HG02623 (cell line): Measurements from ENCODE around the gene ZKSCAN4.

Experiments used
- ATAC-seq: cut with Tn5 transposase; IDR thresholded peaks from one replicate; pipeline ENCODE4 v1.9.1; 2021; ENCODE audit warnings: moderate library complexity; ENCODE audit not compliant: unreplicated experiment

The ZKSCAN4 gene

DNA sequence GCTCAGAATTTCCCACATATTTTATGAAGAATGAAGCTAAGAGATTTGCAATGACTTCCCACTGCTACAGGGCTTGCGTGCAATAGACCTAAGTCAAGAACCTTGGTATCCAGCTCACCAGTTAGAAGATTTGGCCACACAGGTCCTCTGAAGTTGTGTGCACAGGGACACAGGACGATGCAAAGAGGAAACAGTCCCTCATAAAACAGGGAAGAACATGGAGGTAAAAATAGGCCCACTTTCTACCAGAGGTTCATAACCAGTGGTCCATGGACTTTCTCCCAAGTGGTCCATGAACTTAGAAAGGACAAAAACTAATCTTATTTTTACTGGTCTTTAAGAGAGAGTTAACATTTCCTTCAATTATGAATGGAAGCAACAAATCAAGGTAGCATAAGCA lies 1.3 kb downstream of the ZKSCAN4 start:
- ATAC-seq: no peak

DNA sequence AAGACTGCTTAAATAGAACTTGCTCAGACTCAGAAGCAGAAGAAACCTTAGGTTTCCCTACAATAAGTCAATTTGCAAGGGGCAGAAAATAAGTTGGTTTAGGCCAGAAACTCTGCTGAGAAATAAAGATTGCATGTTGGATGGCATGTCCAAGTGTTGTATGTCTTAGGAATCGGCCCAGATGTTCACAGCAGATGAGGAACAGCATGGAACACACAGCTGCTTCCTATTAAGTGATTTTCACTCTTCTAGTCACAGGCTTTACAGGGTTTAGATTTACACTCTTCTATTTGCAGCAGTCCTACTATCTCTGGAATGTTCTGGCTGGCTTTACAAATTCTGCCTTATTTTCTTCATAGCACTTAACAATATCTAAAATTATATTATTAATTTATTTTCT lies 3.2 kb downstream of the ZKSCAN4 start:
- no peak for ATAC-seq

DNA sequence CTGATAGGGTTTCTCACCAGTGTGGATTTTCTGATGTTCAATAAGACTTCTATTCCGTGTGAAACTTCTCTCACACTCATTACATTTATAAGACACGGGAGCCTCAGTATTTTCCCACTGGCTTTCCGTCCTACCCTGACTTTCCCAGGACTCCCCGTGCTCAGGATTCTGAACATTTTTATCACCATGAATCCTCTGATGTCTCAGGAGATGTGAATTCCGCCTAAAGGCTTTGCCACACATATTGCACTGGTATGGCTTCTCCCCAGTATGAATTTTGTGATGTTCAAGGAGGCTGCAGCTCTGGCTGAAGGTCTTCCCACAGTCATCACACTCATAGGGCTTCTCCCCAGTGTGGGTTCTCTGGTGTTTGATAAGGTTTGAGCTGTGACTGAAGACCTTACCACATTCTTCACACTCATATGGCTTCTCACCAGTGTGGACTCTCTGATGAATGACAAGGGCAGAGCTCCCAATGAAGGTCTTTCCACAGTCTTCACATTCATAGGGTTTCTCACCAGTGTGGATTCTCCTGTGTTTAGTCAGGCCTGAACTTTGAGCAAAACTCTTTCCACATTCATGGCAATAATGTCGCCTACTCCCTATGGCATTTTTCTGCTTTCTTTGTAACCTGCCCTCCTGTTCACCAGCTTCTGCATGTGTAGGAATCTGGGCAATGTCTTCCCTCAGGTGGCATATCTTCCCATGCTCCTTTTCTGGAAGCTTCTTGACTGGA lies 6.7 kb downstream of the ZKSCAN4 start:
- ATAC-seq: no peak

DNA sequence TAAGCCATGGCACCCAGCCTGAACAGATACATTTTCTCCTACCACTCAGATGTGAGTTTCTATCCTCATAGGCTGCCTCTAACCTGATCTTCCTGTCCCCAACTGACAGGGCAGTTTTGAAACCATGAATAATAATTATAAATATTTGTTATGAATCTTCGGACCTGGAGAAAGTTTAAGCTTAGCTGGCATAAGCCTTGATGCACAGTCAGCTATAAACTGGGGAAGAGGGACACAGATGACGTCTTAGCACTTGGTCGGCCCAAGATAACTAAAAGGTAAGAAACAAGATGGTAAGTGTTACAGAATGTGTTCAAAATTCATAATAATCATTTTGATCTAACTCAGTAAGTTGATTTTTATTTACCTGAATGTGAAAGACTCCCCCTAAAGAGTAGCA lies 8.1 kb downstream of the ZKSCAN4 start:
- ATAC-seq: no peak

DNA sequence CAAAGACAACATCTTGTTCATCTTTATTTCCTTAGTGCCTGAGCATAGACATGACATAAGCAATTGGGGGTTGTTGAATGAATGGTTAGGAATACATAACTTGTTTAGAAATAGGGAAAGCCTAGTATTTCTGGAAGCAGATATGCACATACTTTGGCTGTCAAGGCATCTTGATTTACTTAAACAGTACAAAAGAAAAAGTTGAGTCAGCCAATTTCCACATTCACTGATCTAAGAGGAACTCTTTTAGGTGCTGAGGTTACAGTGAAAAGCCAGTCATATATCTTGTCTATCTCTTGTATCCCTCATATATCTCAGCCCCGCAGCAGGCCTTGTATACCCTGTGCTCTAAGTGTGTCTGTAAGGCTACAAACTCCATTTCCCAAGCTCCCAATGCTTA lies 11.6 kb downstream of the ZKSCAN4 start:
- ATAC-seq: no peak

DNA sequence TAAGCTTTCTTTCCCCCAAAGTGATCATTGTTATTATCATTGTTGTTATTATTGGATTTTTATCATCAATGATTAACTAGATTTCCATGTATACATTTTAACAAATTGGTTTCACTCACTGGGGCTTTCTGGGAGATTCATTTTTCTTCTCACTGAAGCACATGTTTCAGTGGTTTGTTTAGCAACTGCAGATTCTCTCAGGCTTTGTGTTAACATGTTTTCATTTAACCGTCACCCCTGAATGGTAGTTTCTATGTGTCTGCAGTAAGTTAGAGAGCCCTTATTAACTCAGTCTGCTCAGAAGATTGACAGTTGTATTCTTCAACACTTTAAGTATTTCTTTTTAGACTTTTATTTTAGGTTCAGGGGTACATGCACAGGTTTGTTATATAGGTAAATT lies 12.4 kb downstream of the ZKSCAN4 start:
- no peak for ATAC-seq

DNA sequence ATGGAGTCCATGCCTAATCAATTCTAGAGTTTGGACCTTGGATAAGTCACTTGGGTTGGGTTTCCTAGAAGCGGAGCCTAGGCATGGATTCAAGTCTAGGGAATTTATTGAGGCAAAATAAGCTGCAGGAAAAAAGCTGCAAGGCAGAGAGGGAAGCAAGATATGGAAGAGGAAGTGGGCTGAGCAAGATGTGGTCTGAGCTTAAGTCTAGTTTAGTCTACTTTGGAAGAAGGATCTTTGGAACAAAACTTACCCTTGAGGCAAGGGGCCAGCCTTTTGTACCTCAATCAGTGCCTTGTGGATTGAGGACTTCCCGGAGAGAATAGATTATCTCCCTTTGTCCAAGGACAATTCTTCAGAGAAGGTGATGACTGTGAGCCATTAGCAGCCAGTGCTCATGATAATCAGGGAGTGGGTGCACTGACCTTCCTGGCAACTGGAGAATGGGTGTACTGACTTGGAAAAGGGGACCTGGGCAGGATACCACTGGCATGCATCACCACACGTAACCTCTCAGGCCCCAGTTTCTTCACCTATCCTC lies 16.1 kb downstream of the ZKSCAN4 start:
- ATAC-seq: no peak

DNA sequence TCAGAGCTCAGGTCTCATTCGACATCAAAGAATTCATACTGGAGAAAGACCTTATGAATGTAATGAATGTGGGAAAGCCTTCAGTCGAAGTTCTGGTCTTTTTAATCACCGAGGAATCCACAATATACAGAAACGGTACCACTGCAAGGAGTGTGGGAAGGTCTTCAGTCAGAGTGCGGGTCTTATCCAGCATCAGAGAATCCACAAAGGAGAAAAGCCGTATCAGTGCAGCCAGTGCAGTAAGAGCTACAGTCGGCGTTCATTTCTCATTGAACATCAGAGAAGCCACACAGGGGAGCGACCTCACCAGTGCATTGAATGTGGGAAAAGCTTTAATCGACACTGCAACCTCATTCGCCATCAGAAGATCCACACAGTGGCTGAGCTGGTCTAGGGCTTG lies 19.3 kb downstream of the ZKSCAN4 start:
- ATAC-seq: no peak

DNA sequence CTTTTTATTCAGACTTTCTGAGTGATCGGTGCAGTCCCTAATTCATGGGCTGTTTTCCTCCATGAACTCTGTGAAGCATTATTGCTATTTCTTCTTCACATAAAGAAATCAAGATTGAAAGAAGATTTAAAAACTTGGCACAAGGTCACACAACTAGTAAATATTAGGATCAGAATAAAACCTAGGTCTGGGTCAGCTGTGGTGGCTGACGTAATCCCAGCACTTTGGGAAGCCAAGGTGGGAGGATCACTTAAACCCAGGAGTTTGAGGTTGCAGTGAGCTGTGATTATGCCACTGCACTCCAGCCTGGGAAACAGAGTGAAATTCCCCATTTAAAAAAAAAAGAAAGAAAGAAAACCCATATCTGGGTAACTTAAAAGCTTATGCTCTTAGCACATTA lies 25.6 kb downstream of the ZKSCAN4 start:
- ATAC-seq: no peak

DNA sequence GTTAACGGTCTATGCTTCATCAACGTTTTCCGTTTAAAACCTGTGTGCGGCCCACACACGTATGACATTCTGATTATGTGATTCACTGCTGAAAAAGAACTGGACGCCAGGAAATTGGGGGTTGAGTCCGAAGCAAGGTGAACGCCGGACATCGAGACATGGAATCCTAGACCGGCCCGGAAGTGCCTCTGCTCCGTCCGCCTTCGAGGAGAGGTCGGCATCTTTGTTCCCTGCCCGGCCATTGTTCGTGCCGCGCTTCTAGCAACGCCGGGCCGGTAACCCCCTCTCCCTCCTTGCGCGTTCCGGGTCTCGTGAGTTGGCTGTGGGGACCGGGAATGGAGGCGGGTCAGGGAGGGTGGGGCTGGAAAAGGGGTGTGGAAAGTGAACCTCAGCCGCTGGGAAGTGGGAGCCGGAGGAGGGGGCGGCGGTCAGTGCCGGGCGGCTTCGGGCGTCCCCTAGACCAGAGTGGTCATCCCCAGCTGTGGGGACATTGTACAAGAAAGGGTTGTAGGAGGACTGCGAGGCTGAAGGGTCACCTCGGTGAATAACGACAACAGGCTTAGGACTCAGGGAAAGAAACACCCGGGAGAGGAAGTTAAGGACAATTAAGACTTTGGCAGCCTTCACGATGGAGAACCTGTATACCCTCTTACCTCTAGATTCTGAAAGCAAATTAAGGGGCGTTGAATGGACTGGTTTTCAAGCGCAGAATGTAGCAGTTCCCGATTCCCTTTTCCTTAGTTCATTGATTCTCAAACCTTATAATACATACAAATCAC lies 26.8 kb downstream of the ZKSCAN4 start, which contains the start of gene ZSCAN9:
TSS of gene ZSCAN9 (plus strand) at position 220 of the 779 bp plus-strand sequence. CDS start 1,810 bp downstream, outside the sequence.
- ATAC-seq: peak; percentile 88

DNA sequence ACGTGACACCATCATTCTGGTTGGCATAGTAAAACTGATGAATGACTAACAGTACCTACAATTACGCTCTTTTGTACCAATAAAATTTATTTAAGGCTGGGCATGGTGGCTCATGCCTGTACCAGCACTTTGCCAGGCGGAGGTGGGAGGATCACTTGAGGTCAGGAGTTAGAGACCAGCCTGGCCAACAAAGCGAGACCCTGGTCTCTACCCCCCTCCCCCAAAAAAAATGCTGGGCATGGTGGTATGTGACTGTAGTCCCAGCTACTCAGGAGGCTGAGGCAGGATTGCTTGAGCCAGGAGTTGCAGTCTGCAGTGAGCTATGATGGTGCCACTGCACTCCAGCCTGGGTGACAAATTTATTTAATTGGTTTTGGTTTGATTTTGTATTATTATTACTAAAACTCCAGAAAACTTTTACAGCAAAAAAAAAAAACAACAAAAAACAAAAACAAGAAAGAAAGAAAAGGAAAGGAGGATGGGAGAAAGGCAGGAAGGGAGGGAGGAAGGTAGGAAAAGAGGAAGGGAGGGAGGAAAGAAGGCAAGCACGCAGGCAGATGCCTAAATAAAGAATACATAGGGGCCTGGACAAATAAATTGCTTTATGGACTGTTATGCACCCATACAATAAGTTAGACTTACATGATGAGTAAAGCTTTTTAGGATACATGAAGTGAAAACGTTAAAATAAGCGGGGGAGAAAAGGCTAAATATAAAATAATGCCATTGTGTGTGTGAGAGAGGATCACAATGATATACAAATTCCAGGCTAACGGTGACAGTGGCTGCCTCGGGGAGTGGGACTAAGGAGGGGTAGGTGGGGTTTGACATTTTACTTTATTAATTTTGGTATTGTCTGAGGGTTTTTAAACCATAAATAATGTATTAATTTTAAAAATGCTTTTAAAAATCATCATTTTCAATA lies 27.7 kb downstream of the ZKSCAN4 start:
- no peak for ATAC-seq

DNA sequence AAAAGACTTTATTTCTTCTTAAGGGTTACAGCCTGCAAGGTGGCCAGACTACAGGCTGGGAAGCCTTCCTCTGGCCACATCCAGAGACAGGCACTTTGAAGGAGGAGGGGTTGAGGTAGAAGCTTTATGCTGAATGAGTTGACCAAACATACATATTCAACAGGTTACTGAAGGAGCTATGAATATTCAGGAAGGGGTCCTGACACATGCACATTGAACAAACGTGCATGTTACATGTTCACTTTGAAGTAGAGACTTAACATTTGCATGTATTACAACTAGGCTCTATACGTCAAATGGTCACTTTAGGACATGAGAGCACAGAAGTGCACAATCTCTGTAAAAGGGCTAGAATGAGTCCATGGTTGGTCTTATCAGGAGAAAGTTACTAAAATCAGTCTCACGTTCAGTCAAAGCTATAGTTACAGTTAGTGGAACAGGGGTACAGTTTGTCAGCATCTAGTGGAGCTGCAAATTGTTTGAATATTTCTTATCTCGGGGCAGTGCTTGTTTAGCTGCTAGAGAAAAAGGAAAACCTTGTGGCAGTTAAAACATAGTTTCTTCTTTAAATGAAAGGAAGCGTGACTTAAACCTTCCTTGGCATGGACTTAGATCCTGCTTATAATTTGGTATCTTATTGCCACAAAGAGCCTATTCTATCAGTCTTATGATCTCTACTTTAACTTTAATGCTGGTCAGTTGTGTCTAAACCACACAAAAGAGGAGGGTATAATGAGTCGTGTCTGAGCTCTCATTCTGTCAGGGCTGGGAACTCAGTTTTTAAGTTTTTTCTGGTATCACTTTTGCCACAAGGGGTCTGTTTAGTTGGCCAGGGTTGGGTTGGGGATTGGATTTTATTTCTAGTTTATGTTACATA lies 31.6 kb downstream of the ZKSCAN4 start:
- ATAC-seq: no peak

DNA sequence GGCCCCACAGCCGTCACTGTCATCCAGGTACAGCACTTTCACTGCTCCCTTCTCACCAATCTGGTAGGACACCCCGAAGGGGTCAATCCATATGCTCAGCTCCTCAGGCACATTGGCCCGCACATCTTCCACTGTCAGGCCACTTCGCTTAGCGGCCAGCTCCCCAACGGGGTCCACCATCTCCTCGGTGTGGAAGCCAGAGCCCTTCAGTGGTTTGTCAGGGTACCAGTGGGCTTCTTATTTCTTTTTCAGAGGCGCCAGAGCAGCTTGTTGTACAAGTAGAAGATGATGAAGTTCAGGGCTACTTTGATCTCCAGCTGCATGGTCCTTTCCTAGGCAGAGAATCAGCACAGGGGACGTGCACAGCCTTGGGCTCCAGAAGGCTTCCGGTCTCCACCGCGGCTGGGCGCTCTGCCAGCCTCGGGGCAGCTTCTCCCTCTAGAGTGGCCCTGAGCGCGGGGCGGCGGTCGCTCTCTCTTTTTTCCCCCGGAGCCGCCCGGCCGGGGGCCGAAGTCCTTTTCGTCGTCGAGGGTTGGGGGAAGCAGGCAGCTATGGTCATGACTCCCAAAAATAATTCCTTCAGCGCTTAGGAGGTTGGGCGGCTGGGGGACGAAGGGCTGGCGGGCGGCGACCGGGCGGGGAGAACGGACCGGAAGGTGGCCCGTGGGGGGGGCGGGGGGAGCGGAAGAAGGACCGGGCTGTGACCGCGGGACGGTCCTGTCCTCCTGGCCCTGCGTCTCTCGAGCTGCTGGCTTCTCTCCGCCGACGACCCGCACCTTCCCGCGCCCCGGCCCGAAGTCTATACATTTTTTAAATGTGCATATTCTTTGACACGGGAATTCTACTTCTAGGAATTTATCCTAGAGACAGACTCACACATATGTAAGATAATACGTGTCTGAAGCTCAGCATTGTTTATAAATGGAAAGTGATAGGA lies 33.5 kb downstream of the ZKSCAN4 start:
- no peak for ATAC-seq

DNA sequence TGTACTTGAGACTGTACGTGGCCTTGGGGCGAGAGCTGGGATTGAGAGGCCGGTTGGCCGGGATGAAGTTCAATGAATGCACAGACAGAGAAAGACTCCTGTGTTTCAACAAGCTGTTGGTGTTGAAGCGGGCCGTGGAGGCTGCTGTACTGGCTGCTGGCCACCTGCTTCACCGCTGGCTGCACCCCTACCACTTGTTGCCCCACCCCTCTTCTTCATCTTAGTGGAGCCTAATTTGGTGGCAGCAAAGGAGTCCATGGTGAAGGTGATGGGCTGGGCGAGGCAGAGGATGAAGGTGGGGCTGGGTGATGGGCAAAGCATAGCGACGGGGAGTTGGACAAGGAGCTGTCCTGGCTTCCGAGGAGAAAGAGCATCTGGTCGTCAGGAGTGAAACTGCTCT lies 34.2 kb downstream of the ZKSCAN4 start:
- no peak for ATAC-seq

DNA sequence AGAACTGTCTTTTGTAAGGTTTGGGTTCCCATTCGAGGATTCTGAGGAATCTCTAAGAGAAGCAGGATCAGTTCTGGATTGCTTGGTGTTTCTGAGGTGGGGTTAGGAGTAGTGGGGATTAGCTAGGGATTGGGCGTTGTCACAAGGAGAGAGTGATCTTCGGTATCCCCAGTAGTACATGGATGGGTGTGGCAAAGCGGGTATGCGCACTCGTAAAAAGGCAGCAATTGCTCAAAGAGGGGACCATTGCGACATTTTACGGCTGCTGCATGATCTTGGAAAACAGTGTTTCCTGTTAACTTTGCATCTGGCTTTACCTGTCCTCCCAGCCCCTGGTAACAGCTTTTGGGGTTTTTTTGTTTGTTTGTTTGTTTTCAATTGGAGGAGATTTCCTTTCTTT lies 36.6 kb downstream of the ZKSCAN4 start:
- ATAC-seq: no peak

DNA sequence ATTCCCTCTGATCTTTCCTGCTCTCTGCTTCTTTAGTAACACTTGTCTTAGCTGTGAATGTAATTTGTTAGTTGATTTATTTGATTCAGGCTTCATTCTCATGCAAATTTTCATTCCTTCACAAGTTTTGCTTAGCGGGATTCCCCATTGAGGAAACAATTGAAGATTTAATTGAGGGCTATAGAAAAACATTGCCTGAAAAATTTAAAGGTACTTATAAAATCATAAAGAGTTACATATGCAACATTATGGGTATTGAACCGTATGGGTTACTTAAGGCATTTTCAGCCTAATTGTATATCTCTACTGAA lies 38.9 kb downstream of the ZKSCAN4 start:
- no peak for ATAC-seq

DNA sequence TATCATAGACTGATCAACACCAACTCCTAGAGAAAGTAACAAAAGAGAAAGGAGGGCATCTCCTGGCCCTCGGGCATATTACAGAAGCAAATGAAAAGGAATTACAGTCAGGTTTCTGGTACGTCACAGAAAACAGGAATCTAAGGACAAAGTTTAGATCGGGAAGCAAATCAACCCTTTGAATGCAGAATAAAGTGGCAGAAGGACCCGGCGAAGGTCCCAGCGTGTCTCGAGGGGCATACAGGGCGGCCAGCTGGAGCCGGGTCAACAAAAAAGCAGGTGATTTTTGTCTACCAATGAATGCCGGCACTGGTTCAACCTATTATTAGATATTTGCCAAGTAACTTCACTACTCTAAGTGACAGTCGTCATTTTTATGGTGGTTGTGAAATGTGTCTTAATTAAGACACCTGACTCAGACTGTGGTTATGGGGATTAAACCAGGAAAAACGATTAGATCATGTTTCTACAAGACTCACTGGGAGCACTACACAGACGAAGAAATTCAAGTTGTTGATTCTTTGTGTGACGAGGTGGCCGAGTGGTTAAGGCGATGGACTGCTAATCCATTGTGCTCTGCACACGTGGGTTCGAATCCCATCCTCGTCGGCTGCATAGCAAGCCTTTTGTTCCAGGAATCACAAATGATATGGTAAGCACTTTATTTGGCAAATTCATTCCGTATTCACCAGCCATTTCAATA lies 39.4 kb downstream of the ZKSCAN4 start:
- no peak for ATAC-seq

DNA sequence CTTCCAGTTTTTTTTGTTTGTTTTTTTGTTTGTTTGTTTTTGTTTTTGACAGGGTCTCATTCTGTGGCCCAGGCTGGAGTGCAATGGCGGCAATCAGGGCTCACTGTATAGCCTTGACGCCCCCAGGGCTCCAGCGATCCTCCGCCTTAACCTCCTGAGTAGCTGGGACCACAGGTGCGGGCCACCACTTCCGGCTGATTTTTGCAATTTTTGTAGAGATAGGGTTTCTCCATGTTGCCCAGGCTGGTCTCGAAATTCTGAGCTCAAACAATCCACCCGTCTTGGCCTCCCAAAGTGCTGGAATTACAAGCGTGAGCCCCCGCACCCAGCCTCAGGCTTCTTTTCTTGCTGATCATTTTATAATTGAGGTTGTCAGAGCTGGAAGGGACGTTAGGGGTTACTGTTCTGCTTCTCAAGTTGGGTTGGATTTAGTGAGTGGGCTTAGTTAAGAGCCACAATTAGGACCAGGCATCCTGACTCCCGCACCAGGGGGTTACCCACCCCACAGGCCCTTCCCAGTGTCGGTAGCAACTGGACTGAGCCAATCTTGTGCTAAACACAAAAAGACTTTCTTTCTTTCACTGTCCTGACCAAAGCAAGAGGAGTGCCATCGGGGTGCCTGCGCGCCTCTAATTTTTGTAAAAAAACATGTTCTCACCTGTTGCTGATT lies 40.1 kb downstream of the ZKSCAN4 start:
- ATAC-seq: no peak
